SK-N-SH (cell line): Measurements from ENCODE around the gene ITPRID1.

Experiments
- EP300 ChIP-seq, 2 experiments: IDR thresholded peaks; 2 replicates each; pipeline versions ENCODE4 v1.4.0 to v1.6.1; 2012; ENCODE audit warnings: borderline replicate concordance in 1 of 2, low read depth in 1 of 2, low read length in 1 of 2
- GABPA ChIP-seq: IDR thresholded peaks from 2 replicates; pipeline ENCODE4 v1.4.0; 2012; ENCODE audit warnings: low read depth, mild to moderate bottlenecking
- GATA2 ChIP-seq: sonication (generic); formaldehyde crosslinking; IDR thresholded peaks from 2 replicates; pipeline ENCODE4 v1.5.0; 2020; ENCODE audit warnings: mild to moderate bottlenecking, missing genetic modification reagents
- MAX ChIP-seq: IDR thresholded peaks from 2 replicates; pipeline ENCODE4 v1.4.0; 2012; ENCODE audit warnings: low read depth
- RAD21 ChIP-seq: IDR thresholded peaks from 2 replicates; pipeline ENCODE4 v1.6.1; 2012; ENCODE audit warnings: mild to moderate bottlenecking, low read length
- SMC3 ChIP-seq: IDR thresholded peaks from 2 replicates; pipeline ENCODE4 v1.6.1; 2012; ENCODE audit warnings: low read depth, low read length, improper control_type of control experiment
- TEAD4 ChIP-seq: IDR thresholded peaks from 2 replicates; pipeline ENCODE4 v1.4.0; 2012; ENCODE audit warnings: mild to moderate bottlenecking, borderline replicate concordance; ENCODE audit not compliant: insufficient read depth
- TF ChIP-seq, protein P1 (sequence below): fragments of 200-600 bp; sonication (generic); IDR thresholded peaks from 2 replicates; pipeline ENCODE4 v1.6.1; 2017; ENCODE audit warnings: antibody characterized with exemption, mild to moderate bottlenecking, moderate library complexity

- TF ChIP-seq, protein P1, sequence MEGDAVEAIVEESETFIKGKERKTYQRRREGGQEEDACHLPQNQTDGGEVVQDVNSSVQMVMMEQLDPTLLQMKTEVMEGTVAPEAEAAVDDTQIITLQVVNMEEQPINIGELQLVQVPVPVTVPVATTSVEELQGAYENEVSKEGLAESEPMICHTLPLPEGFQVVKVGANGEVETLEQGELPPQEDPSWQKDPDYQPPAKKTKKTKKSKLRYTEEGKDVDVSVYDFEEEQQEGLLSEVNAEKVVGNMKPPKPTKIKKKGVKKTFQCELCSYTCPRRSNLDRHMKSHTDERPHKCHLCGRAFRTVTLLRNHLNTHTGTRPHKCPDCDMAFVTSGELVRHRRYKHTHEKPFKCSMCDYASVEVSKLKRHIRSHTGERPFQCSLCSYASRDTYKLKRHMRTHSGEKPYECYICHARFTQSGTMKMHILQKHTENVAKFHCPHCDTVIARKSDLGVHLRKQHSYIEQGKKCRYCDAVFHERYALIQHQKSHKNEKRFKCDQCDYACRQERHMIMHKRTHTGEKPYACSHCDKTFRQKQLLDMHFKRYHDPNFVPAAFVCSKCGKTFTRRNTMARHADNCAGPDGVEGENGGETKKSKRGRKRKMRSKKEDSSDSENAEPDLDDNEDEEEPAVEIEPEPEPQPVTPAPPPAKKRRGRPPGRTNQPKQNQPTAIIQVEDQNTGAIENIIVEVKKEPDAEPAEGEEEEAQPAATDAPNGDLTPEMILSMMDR: peak; percentile 42
- TF ChIP-seq RAD21 (no peak), MAX (no peak), GATA2 (CRISPR knock-in tag) (no peak), SMC3 (0 out of 2 replicates have a peak, but pooled peaks have one; percentile 15), EP300 (IDR thresholded peaks at IDR 0.05; ENCODE audit: borderline replicate concordance in 1 of 2, low read depth in 1 of 2, low read length in 1 of 2) (no peak), TEAD4 (no peak), GABPA (no peak)
Measured at GRCh38 chr7:31648288-31648687, 134.4 kb downstream of the ITPRID1 start.
